ENCODE data around the gene USP21.

Gene USP21

DNA sequence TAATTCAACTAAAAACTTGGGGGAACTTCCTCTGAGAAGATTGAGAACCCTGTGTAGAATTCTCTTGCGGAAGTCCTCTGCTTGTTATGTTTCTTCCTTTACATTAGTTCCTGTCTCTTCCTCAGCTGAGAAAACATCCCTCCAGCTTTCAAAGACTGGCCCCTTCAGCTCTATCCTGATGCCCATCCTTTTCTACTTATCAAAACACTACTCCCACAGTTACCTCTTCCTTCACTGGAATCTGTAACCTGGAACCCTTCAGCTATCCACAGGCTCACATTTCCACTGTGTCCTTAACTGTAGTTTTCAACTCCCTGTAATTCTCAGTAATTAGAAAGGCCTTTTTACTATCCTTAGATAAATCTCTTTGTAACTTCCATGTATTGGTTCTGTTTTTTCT lies 20.9 kb upstream of the USP21 start:
- Histone ChIP-seq H3K4me2 (ENCODE audit: insufficient read depth, low read length) (no peak overlapping the region), H3K4me3 (ENCODE audit: low read depth in 1 of 2, low read length in 2 of 2) (no peak overlapping the region), H4K20me1 (ENCODE audit: insufficient read depth, low read length) (no peaks in the 10 kb centered on the region), H3K27me3 (ENCODE audit: insufficient read depth, low read length, poor library complexity) (no peaks in the 10 kb centered on the region), H3K79me2 (ENCODE audit: insufficient read depth, low read length) (peaks cover 18% of the 10 kb centered on the region), H3K27ac (ENCODE audit: low read length) (no peak overlapping the region), H2AFZ (ENCODE audit: low read depth, low read length) (no peak overlapping the region), H3K9ac (ENCODE audit: low read depth, low read length) (no peak overlapping the region), H3K9me3 (ENCODE audit: insufficient read depth, low read length, severe bottlenecking) (no peaks in the 10 kb centered on the region), H3K4me1 (ENCODE audit: insufficient read depth, low read length) (peaks cover 8% of the 10 kb centered on the region), H3K36me3 (ENCODE audit: insufficient read depth, low read length) (peaks cover 5% of the 10 kb centered on the region)
- no peak for ATAC-seq (ENCODE audit: insufficient read depth, low read depth)
- DNase-seq: no peak
- TF ChIP-seq, protein P1, sequence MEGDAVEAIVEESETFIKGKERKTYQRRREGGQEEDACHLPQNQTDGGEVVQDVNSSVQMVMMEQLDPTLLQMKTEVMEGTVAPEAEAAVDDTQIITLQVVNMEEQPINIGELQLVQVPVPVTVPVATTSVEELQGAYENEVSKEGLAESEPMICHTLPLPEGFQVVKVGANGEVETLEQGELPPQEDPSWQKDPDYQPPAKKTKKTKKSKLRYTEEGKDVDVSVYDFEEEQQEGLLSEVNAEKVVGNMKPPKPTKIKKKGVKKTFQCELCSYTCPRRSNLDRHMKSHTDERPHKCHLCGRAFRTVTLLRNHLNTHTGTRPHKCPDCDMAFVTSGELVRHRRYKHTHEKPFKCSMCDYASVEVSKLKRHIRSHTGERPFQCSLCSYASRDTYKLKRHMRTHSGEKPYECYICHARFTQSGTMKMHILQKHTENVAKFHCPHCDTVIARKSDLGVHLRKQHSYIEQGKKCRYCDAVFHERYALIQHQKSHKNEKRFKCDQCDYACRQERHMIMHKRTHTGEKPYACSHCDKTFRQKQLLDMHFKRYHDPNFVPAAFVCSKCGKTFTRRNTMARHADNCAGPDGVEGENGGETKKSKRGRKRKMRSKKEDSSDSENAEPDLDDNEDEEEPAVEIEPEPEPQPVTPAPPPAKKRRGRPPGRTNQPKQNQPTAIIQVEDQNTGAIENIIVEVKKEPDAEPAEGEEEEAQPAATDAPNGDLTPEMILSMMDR (IDR thresholded peaks at IDR 0.05; ENCODE audit: borderline replicate concordance, extremely low read depth, low read length, poor library complexity, severe bottlenecking): no peak
- TF ChIP-seq EZH2 (IDR thresholded peaks at IDR 0.05; ENCODE audit: borderline replicate concordance, low read depth, low read length, severe bottlenecking): no peak

DNA sequence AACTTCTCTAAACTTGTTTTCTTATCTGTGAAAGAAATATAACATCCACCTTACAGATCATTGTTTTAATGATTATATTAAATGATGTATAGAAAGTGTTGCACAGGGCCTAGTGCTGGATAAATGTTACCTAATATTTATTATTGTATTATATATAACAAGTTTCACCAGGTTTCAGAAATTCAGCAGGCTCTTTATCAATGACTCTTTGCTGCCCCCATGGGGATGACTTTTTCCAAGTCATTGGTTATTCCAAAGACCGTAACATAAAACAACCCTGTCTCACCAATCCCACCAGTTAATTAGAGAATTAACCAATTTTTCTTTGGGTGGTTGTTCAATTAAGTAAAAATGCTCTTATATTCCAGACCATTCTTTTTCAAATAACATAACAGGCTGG lies 19.5 kb upstream of the USP21 start:
- no peak for TF ChIP-seq EZH2 (IDR thresholded peaks at IDR 0.05; ENCODE audit: borderline replicate concordance, low read depth, low read length, severe bottlenecking)
- TF ChIP-seq, protein P1 (IDR thresholded peaks at IDR 0.05; ENCODE audit: borderline replicate concordance, extremely low read depth, low read length, poor library complexity, severe bottlenecking): peak; percentile 58
- 0 out of 2 replicates have a peak, but pooled peaks cover 6% of the 10 kb centered on the region for H3K79me2 ChIP-seq (ENCODE audit: insufficient read depth, low read length)
- no peaks in the 10 kb centered on the region; the same call in 1 of the 2 replicates for H3K4me1 ChIP-seq (ENCODE audit: insufficient read depth, low read length)
- H3K4me3 ChIP-seq (ENCODE audit: low read depth in 1 of 2, low read length in 2 of 2): no peak overlapping the region
- H3K9ac ChIP-seq (ENCODE audit: low read depth, low read length): no peak overlapping the region
- peak; percentile 61; the same call in 2 of the 3 replicates for ATAC-seq (ENCODE audit: insufficient read depth, low read depth)
- no peak overlapping the region for H3K4me2 ChIP-seq (ENCODE audit: insufficient read depth, low read length)
- no peaks in the 10 kb centered on the region for H3K9me3 ChIP-seq (ENCODE audit: insufficient read depth, low read length, severe bottlenecking)
- H3K27ac ChIP-seq (ENCODE audit: low read length): no peak overlapping the region
- peaks cover 5% of the 10 kb centered on the region for H3K36me3 ChIP-seq (ENCODE audit: insufficient read depth, low read length)
- peak; percentile 49 for DNase-seq
- no peak overlapping the region for H2AFZ ChIP-seq (ENCODE audit: low read depth, low read length)
- H3K27me3 ChIP-seq (ENCODE audit: insufficient read depth, low read length, poor library complexity): no peaks in the 10 kb centered on the region
- no peaks in the 10 kb centered on the region for H4K20me1 ChIP-seq (ENCODE audit: insufficient read depth, low read length)

DNA sequence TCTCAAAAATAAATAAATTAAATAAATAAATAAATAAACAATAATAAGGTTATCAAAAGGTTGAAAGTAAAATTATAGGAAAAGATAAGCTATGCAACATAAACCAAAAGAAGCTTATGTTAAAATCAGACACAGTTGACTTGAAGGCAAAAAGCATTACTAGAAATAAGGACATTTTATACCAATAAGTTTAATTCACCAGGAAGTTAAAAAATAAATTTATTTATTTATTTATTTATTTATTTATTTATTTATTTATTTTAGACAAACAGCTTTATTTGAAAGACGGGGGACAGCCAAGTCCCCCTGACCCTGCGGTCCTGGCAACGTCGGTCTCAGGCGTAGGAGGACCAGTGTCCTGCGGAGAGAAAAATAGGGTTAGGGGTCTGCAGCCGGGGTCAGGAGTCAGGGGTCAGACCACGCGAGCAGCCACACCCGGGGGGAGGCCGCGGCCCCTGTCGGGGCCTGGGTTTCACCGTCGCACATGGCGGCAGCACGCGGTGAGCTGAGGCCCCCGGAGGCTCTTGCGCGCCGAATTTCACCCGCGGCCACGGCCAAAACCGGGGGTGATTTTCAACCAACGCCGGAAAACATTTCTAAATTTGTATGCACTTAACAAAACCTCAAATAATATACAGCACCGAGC lies 18.4 kb upstream of the USP21 start:
- Histone ChIP-seq H3K9ac (ENCODE audit: low read depth, low read length) (no peak overlapping the region), H4K20me1 (ENCODE audit: insufficient read depth, low read length) (no peaks in the 10 kb centered on the region), H3K9me3 (ENCODE audit: insufficient read depth, low read length, severe bottlenecking) (no peaks in the 10 kb centered on the region), H3K27me3 (ENCODE audit: insufficient read depth, low read length, poor library complexity) (no peaks in the 10 kb centered on the region), H3K27ac (ENCODE audit: low read length) (no peak overlapping the region), H3K4me3 (ENCODE audit: low read depth in 1 of 2, low read length in 2 of 2) (no peak overlapping the region), H3K36me3 (ENCODE audit: insufficient read depth, low read length) (peaks cover 5% of the 10 kb centered on the region), H3K79me2 (ENCODE audit: insufficient read depth, low read length) (0 out of 2 replicates have a peak, but pooled peaks cover under 1% of the 10 kb centered on the region), H3K4me1 (ENCODE audit: insufficient read depth, low read length) (no peaks in the 10 kb centered on the region), H3K4me2 (ENCODE audit: insufficient read depth, low read length) (no peak overlapping the region), H2AFZ (ENCODE audit: low read depth, low read length) (no peak overlapping the region)
- DNase-seq: no peak
- TF ChIP-seq, protein P1 (IDR thresholded peaks at IDR 0.05; ENCODE audit: borderline replicate concordance, extremely low read depth, low read length, poor library complexity, severe bottlenecking): no peak
- TF ChIP-seq EZH2 (IDR thresholded peaks at IDR 0.05; ENCODE audit: borderline replicate concordance, low read depth, low read length, severe bottlenecking): no peak
- no peak for ATAC-seq (ENCODE audit: insufficient read depth, low read depth)
